GM18526 (cell line): ENCODE results near the gene CDK17.

Experiments used
- POLR2A ChIP-seq: IDR thresholded peaks from 3 replicates; pipeline ENCODE4 v1.6.1; 2011; ENCODE audit not compliant: insufficient read length; ENCODE audit errors: extremely low read depth

CDK17 gene

DNA sequence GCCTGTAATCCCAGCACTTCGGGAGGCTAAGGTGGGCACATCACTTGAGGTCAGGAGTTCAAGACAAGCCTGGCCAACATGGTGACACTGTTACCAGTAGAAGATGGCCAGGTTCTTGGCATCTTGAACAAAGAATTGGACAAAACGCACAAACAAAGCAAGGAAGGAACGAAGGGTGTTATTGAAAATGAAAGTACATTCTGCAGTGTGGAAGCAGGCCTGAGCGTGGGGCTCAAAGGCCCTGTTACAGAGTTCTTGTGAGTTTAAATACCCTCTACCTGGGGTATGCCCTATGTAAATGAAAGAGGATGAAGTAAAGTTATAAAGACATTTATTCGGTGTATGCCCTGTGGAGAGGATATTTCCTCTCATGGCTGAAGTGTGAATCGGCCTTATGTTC lies 20.8 kb upstream of the CDK17 start:
- no peak for TF ChIP-seq POLR2A

DNA sequence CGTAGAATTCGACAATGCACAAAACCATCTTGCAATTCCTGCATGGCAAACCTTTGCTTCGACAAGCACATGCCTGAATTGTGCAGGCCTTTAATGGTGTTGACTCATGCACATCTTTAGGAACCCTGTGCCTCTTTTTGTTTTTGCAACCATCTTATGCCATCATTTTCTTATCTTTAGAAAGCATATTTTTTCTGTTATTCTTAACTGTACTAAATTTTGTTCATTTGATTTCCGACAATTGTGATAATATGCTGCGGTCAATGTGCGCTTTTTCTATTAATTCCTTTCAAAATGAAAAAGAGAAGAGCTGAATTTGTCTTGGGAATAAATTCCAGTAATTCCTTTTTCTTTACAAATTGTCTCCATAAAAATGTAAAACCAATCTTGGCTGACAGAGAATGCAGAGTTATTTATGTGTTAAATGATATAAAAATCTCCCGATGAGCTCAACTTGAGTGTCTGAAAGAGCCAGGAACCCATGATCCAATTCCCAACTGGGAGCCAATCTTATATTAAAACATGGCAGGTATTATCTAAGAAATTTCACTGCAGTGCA lies 20.1 kb upstream of the CDK17 start:
- TF ChIP-seq POLR2A, result no peak

- no peak for TF ChIP-seq POLR2A
Observed at GRCh38 chr12:96419576-96420276, 19.5 kb upstream of the CDK17 start.

GRCh38 chr12:96416033-96416799 lies 16.0 kb upstream of the CDK17 start:
- TF ChIP-seq POLR2A, result no peak

DNA sequence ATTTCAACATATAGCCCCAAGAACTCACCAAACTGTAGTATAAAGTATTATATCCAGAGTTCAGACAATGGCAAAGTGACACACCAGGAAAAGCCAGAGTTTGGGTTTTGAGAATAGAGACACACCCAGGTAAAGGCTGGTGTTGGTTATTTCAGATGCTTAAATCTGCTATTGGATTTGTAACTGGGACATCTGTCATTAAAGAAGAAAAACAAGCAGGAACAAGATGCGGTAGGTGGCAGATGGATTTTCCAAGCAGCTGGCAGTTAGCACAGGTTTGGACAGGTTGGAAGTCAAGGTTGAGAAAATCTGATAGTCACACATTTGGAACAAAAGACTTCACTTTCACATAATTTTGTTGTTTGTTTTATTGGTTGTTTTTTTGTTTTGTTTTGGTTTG lies 14.4 kb upstream of the CDK17 start:
- no peak for TF ChIP-seq POLR2A

- TF ChIP-seq POLR2A, result no peak
Observed at GRCh38 chr12:96412431-96412830, 12.2 kb upstream of the CDK17 start.

DNA sequence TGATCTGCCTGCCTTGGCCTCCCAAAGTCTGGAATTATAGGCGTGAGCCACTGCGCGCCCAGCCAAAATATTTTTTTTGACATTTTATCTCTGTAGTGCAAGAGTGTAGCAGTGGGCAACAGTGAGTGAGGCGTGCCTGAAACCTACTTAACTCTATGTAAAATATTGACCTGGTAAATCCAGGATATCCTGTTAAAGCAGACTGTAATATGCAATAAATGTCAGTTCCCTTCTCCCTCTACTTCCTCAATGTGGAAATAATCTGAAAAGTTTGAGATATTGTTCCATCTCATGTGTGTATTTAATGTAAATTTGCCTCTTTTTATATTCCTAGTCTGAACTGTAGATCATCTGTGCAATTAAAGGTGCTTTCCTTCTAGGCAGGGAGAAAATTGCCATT lies 9.5 kb upstream of the CDK17 start:
- TF ChIP-seq POLR2A, result no peak

DNA sequence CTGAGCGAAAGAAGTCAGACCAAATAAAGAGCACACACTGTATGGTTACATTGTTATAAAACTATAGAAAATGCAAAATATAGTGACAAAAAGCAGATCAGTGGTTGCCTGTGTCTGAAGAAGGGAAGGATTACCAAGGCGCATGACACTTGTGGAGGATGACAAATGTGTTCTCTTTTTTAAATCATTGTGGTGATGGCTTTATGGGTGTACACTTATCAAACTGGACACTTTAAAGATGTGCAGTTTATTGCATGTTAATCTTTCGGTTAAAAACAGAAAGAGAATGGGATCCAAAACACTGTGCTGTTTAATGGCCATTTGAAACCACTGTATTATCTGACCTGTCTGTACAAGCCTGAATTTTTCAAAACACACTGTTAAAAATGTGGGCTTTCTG lies 8.8 kb upstream of the CDK17 start:
- no peak for TF ChIP-seq POLR2A

GRCh38 chr12:96404696-96405095 lies 4.5 kb upstream of the CDK17 start:
- TF ChIP-seq POLR2A, result no peak

DNA sequence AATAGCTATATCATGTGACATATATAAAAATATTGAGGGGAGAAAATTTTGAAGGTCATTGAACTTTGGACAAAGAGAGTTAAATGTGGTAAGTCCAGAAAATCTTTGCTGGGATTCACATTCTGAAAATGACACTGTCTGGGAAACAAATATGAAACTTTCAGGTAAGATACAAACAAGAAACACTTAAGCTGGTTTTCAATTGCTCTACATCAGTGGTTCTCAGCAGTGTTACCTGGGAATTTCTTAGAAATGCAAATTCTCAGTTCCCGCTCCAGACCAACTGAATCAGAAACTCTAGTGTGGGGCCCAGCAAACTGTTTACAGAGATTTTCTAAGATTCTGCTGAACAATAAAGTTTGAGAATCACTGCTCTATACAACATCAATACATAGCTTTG lies 3.6 kb upstream of the CDK17 start:
- TF ChIP-seq POLR2A, result no peak

DNA sequence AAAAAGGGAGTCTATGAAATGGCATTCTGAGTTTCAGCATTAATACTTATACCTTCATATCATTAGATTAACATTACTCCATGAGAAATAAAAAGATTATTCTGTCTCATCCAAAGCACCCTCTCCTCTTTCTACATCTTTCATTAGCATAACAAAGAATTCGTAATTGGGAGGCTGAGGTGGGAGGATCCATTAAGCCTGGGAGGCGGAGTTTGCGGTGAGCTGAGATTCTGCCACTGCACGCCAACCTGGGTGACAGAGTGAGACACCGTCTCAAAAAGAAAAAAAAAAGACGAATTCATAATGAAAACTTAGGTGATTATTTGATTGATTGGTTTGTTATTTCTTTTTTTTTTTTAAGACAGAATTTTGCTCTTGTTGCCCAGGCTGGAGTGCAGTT lies 1.8 kb upstream of the CDK17 start:
- no peak for TF ChIP-seq POLR2A

GRCh38 chr12:96401076-96401871 lies 1.0 kb upstream of the CDK17 start:
- TF ChIP-seq POLR2A, result no peak

DNA sequence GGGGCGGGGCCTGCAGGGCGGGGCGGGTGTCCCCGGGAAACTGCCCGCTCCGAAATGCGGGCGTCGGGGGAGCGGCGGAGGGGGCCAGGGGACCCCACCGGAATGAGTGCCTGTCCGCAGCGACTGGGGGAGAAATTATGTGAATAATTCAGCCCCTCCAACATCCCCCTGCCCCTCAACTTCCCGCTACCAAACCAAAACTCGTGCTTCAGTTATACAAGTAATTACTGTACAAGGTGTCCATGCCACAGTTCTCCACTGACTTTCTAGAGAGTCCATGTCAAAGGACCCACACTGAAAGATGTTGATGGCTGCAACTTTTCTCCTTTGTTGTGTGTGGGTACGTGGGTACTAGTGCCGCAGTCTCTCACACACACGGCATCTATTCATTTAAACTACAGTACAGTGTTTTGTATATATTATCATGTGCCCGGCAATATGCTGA lies 414 bp upstream of the CDK17 start:
- TF ChIP-seq POLR2A, result peak; percentile 42

DNA sequence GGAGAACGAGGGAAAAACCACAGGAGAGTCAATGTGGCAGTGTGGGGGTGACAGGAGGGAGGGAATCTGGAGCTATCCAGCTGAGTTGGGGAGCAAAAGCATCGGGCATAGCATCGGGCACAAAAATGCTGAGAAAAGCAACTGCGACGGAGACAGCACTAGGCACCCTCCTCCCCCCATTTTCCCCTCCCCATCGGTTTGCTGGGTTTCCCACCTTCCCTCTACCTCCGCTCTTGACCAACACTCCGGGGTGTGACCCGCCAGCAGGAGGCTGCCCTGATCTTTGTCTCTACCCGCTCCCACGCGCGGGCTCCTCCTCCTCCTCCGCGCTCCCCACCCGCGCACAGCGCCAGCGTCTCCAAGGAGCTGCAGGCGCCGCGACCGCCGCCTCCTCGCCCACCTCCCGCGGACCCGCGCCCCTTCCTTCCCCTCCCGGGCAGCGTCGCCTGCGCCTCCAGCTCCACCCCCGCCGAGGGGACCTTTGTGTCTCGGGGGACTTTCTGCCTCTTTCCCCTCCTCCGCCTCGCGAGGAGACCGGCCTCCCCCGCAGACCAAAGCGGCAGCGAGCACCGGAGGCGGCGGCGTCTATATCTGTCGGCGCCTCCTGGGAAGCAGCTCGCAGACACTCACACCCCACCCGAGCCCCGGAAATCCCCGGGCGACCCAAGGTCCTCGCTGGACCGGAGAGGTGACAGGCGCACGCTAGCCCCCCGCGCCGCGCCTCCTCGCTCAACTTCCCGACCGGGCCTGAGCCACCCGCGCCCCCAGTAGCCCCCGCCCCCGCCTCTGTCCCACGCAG lies 920 bp downstream of the CDK17 start:
- peak; percentile 13 for TF ChIP-seq POLR2A
